GM12874 (cell line): Measurements from ENCODE around the gene TP73.

Experiments
- CTCF ChIP-seq: IDR thresholded peaks from 2 replicates; pipeline ENCODE4 v1.5.1; 2011; ENCODE audit warnings: low read depth, mild to moderate bottlenecking, control low read depth, low read length, moderate library complexity; ENCODE audit not compliant: insufficient read depth

Gene TP73

DNA sequence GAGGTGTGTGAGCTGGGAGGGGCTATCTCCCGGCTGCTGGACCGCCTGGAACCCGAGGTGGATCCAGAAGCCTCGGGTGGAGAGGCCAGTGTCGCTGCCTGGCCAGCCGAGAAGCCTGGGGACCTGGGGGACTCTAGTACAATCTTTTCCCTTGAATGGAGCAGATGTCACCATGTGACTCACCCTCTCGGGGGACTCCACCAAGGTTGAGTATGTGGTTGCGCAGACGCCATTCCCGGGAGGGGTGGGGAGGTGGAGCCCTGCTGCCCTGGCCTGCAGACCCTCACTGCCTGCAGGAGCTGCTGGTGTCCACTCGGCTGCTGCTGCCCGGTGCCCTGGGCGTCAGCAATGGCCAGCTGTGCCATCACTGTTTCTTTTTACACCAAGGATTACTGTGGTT is 40.3 kb downstream of the TP73 start:
- TF ChIP-seq CTCF, result no peak

GRCh38 chr1:3693321-3693720 is 41.0 kb downstream of the TP73 start:
- TF ChIP-seq CTCF, result no peak

DNA sequence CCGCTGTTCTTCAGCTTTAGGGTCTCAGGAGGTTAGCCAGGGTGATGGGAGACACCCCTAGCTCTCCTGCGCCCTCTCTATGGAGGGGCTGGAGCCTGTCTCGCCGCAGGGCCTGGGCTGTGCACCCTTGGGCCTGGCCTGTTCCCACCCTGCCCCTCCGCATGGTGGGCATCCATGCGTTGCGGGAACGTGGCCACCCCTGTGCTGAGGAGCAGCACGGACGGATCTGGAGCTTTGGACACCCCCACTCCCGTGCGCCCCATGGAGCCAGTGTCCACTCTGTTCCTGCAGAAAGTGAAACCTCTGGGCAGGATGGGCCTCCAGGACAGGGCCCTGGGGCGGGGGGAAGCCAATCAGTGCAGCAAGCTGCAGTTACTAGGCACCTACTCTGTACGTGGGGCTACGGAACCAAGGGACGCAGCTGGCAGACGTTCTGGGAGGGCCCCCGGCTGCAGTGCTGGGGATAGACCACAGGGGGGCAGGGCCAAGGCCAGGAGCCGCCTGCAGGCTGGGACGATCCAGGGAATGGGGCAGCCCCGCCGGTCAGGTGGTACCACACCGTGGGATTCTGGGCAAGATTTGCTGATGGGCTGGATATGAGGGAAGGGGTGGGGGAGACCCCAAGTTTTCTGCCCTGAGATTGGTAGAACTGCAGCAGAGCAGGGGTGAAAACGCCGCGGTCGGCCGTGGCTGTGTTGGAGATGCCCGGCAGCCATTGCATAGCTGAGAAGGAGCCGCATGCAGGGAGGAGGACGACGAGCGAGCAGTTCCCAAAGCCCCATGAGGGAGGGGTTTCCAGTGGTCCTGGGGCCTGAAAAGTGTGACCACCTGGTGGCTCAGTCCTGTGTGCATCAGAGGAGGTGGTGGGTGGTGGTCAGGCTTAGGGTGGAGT is 43.3 kb downstream of the TP73 start:
- TF ChIP-seq CTCF, result peak; percentile 83

DNA sequence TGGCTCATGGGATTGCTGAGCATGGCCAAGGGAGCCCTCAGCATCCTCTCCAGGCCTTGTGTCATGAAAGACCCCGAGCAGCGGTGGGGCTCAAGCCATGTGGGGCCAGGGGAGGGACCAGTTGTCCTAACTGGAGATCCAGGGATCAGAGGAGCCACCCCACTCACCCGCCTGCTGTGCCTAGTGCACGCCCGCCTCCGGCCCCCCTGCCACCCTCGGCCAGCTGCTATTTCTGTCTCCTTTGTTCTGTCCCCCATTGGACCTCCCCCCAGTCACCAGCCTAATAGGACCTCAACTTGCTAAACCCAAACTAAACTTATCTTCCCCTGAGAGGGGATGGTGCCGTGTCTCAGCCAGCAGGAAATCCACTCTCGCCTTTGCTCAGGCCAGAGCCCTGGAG is 44.4 kb downstream of the TP73 start:
- TF ChIP-seq CTCF, result no peak

DNA sequence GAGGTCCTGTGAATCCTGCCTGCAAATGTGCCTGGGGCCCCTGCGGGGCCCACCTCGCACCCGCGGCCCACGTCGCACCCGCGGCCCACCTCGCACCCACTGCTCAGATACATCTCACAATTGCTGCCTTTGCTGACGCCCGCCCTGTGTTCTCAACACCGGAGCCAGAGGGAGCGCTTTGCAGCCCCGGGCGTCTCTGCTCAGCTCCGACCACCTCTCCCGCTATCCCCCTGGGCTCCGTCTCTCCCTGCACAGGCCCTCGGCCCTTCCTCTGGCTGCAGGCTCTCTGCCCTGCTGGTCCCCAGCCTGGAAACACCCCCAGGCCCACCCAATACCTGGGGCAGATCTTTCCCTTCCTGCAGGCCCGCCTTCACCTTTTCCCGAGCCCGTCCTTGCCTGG is 44.8 kb downstream of the TP73 start:
- TF ChIP-seq CTCF, result no peak

GRCh38 chr1:3697810-3698209 is 45.5 kb downstream of the TP73 start:
- no peak for TF ChIP-seq CTCF

DNA sequence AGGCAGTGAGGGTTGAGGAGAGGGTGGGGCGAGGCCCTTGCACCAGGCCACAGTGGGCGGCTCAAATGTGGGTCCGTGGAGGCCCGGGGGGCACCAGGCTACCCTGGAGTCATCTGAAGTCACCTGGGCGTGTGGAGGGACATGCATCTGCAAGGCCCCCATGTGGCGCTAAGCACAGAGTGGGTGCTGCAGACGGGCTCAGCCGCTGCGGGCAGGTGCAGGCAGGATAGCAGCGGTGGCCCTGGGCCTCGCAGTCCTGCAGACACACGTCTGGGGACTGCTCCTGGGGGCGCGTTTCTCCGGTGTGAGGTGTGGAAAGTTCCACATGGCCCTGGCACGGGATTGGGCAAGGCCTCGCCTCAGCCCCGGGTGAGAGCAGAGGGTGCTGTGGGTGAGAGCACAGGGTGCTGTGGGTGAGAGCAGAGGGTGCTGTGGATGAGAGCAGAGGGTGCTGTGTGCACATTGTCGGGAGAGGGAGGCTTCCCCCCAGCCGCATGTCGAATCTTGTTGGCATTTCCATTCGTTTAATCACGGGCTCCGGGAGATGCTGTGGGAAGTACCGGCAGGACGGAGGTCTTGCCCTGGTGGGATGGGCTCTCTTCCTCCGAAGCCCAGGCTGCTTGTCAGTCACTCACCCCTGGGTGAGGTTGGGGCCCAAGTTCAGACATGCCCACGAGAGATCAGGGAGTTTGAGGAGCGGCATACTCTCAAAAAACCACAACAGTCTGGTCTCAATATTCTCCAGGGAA is 46.5 kb downstream of the TP73 start:
- no peak for TF ChIP-seq CTCF
